Cardiac septum (tissue), 1 donor: ENCODE results near the gene DSTN. TPM values are rescaled to one million over a fixed set of nuclear protein-coding genes. Genes with fewer than 3 reads are reported as not detected.

Experiments used
- DNase-seq: peaks from one replicate; pipeline ENCODE4 v3.0.0-alpha.2; 2020; ENCODE audit warnings: low spot score
- intact Hi-C: fragments of 100-400 bp; cut with DNase I; formaldehyde crosslinking; loops from one replicate; pipeline ENCODE4 v1.14.0; 2022
- total RNA-seq: library from RNA; stranded (reverse); fragmentation: NEBNext Ultra II Directional; extraction: Animal tissue kit (Norgen Biotek cat#: 25700); gene quantifications from one replicate; pipeline ENCODE4 v1.2.1, GENCODE V29; 2021
- donor health status: DM: no; HTN: no; CAD: no.

The DSTN gene
- total RNA-seq, 1 donor from 2014 or later = 569 TPM

- intact Hi-C loops = no loop called here
- DNase-seq = no peak
Observed at GRCh38 chr20:17642404-17643269, 72.8 kb downstream of the DSTN start.

- DNase-seq = no peak
- intact Hi-C loops = no loop called here
Observed at GRCh38 chr20:17643531-17644188, 73.8 kb downstream of the DSTN start.

DNA sequence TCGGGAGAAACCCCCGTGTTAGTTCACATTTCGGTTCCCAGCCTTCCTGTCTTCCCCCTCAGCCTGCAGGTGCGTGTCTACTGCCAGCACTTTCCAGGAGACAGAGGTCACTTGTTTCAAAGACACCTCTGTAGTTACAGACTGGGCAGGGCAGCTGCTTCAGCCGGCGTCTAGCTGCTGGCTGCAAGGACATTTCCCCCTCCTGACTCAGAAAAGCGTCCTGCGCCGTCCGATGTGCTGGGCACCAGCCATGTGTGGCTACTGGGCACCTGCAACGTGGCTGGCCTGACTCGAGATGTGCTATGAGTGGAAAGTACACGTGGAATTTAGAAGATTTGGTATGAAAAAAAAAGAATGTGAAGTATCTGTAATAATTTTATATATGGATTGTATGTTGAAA, 74.6 kb downstream of the DSTN start:
- no peak for DNase-seq
- intact Hi-C loops = no loop called here

DNA sequence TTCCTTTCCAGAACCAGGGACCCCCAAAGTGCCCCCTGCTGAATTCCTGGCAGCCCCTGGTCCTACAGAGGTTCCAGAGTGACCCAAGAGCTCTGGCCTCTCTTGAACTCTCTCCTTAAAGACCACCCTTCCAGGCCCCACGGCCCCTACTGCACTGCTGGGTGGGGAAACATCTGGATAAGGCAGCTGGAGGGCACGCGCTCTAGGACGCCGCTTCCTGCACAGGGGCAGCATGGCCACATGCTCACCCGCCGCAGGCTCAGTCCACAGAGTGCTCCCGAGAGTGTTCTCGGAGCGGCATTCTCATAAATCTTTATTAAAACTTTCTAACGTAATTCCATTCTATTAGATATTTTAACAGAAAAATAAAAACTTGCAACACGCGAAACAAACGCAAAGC, 75.1 kb downstream of the DSTN start:
- intact Hi-C loops = no loop called here
- DNase-seq = no peak

DNA sequence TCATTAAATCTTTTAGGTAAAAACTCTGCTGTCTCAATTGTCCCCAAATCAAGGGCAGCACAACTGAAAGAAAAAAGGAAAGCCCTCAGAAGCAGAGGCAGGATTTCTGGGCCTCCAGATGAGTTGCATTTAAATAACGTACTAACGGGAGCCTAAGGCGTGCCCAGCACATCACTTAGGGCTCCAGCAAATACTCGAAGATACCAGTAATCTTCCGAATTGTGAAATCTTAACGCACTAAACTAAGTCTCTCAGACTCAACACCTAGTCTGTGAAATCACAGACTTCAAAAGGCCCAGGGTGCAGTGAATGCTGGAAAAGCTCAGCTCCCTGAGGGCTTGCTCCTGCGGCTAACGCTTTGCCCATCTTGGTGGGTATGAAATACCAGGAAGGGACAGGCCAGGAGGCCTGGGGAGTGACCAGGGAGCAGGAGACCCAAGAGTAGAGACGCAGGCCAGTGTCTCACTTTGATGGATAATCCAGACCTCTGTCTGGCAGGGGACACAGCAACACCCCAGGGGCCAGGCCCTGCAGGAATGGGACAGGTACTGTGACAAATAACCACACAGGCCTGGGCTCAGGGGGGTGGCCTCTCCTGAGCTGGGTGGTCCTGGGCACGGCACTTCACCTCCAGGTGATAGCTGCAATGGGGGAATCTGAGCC, 75.8 kb downstream of the DSTN start:
- intact Hi-C loops = no loop called here
- DNase-seq = no peak

- intact Hi-C loops = no loop called here
- DNase-seq = peak; percentile 62
Observed at GRCh38 chr20:17646209-17646960, 76.5 kb downstream of the DSTN start.

DNA sequence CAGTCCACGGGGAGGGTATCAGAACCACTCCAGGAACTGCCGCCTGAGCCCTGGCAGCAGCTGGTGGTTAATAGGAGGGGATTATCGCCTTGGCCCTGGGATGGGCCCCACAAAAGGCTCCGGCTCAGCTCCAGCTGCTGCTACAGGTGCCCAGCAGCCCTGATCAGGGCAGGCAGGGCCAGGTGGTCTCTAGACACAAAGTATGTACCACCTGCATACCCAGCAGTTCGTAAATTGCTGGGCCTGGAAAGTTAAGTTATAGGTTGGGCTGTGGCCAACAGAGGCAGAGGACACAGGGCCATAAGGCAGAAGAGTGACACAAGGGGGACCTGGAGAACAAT, 77.1 kb downstream of the DSTN start:
- intact Hi-C loops = no loop called here
- DNase-seq = no peak

- peak; percentile 63 for DNase-seq
- intact Hi-C loops = no loop called here
Observed at GRCh38 chr20:17647391-17648314, 77.8 kb downstream of the DSTN start.

GRCh38 chr20:17648315-17648646, 78.4 kb downstream of the DSTN start:
- intact Hi-C loops = no loop called here

GRCh38 chr20:17648791-17649730, 79.2 kb downstream of the DSTN start:
- intact Hi-C loops = no loop called here
- DNase-seq = peak; percentile 61

More at GRCh38 chr20:17648315-17648646, 78.4 kb downstream of the DSTN start:
- peak; percentile 56 for DNase-seq

DNA sequence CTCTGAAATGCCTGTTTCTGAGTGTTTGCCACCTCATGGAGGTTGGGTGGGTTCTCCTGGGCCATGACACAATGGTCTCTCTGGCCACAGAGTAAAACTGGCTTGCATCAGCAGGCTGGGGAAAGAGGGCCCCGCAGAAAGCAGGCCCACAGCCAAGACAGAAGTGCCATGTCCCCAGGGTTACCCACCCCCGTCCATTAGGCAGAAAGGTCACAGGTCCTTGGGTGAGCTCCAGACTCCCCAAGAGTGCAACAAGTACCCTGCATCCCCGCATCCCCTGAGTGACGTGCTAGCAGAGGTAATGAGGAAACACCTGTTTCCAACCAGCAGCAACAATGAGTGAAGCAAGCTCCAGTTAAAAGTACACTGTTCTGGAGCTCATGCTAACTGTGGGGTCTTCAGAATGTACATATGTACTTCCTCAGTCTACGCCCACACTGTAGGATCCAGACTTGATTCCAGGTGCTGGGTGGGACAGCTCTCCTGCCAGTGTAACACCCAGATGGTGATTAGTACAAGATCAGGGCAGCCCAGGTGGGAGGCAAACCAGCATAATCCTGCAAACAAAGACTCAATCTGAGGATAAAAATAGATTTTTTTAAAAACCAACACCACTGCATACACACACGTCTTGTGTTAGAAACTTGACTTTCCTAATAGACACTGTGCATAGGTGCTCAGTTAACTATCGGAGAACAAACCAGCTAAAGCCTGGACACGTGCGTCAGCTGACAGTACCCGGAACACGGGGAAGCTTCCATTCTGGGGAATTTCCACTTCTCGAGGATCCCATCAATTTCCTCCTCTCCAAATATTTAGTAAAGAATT, 80.6 kb downstream of the DSTN start:
- peak; percentile 69 for DNase-seq
- intact Hi-C loops = no loop called here

DNA sequence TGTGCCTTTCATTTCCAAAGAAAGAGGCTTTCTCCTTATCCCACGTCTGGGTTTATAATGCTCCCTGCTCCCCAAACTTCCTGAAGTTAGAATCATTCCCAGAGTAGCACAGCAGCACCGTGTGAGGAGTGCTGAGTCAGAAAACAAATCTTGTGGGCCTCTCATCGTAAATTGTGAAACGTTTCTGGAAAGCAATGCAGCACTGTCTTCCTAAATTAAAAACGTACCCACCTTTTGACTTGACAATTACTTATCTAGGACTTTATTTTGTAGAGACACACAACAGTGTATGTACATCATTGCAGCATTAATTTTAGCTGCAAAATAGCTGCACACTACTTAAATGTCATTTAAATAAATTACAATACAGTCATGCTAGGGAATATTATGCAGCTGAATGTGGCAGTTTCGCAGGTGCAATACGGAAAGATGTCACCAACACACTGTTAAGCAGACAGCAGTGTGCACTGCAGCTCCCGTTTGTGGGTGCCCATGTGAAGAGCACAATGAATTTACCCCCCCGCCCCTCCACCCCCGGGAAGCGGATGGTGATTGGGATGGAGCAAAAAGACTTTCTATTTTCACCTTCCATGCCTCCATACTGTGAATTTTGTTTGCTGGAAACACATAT, 81.4 kb downstream of the DSTN start:
- intact Hi-C loops = no loop called here

DNA sequence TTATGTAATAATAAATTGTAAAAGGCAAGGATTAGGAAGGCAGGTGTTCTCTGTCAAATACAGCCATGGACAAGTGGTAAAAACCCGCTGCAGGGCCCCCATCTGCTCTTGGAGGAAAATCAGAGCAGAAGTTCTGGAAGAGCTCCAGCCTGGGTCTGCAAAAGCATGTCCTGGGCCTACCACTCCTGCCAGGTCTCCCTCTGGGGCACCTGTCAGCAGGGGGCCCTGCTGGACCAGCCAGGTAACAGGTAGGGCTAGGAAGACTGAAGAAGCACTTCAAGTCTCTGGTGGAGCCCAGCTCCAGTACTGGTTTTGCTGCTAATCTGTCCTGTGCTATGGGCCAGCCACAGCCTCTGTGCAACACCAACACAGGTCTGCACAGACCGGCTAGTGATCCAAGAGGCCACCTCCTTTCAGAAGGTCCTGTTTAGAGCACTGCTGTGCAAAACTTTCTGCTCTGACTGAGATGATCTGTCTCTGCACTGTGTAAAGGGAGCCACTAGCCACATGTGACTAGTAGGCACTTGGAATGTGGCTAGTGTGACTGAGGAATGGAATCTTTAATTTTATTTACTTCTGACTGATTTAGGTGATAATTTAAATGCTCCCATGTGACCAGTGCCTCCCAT, 82.0 kb downstream of the DSTN start:
- DNase-seq = peak; percentile 73
- intact Hi-C loops = no loop called here

More for the DNA sequence above, 81.4 kb downstream of the DSTN start:
- peak; percentile 50 for DNase-seq

- intact Hi-C loops = no loop called here
- DNase-seq = peak; percentile 39
Observed at GRCh38 chr20:17652411-17652810, 82.5 kb downstream of the DSTN start.

DNA sequence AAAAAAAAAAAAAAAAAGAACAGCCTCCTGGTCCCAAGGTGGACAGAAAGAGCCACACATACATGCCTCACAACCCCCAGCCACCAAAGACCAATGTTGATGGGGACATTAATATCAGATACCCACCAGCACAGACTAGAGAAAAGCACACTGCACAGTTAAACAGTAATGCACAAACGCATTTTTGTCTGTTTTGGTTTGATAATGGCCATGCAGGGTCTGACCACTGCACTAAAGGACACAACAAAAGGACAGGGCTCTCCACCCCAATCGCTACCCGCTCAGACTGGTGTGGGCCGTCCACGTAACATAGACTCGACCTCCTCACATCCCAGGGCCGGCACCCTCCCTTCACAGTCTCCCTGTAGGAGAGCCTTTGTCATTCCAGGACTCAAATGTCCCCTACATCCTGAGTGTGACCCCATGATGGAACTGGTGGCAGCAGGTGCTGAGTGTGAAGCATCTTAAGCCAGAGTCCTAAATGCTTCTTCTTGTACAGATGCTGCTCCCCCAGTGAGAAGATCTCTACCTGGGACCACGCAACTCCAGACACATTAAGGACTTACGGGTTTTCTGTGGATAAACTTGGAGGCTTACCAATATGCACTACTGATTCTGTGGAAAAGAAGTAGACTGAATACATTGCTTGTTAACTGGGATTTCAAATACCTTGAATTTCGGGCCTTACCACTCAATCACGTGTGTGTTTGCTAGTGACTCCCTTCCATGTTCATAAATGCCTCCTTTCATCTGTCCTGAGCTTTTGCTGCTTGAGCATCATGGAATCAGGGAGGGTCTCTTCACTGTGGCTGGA, 84.2 kb downstream of the DSTN start:
- intact Hi-C loops = no loop called here
- DNase-seq = peak; percentile 51
